ENCODE data around the gene JUP. TPM values are rescaled to one million over a fixed set of nuclear protein-coding genes. Genes with fewer than 3 reads are reported as not detected.
"Not testable (repeated sequence)": the region's sequence is repeated elsewhere in the genome, so short reads cannot be mapped to it uniquely, and the experiment has no call there.

The JUP gene
- 28.5 and 91.8 TPM in 2 replicates for total RNA-seq (ENCODE audit: low replicate concordance)

- H3K4me1 Mint-ChIP-seq, result peaks cover 35% of the 10 kb centered on the region
- TF ChIP-seq EZH2phosphoT487 (IDR thresholded peaks at IDR 0.05) (no peak), EZH2 (IDR thresholded peaks at IDR 0.05) (no peak)
- TF ChIP-seq, protein P1, sequence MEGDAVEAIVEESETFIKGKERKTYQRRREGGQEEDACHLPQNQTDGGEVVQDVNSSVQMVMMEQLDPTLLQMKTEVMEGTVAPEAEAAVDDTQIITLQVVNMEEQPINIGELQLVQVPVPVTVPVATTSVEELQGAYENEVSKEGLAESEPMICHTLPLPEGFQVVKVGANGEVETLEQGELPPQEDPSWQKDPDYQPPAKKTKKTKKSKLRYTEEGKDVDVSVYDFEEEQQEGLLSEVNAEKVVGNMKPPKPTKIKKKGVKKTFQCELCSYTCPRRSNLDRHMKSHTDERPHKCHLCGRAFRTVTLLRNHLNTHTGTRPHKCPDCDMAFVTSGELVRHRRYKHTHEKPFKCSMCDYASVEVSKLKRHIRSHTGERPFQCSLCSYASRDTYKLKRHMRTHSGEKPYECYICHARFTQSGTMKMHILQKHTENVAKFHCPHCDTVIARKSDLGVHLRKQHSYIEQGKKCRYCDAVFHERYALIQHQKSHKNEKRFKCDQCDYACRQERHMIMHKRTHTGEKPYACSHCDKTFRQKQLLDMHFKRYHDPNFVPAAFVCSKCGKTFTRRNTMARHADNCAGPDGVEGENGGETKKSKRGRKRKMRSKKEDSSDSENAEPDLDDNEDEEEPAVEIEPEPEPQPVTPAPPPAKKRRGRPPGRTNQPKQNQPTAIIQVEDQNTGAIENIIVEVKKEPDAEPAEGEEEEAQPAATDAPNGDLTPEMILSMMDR (IDR thresholded peaks at IDR 0.05), result peak; percentile 90
- DNase-seq (ENCODE audit: low spot score), result peak; percentile 100
- H3K4me3 ChIP-seq, result peak within 1 kb of the TSS; percentile 83
- peaks cover 40% of the 10 kb centered on the region for H3F3A ChIP-seq (ENCODE audit: low read depth)
- peak within 1 kb of the TSS; percentile 89 for H3K27ac ChIP-seq
- peak within 1 kb of the TSS; percentile 95 for H3K4me2 ChIP-seq
- peaks cover 39% of the 10 kb centered on the region for H3K79me2 ChIP-seq (ENCODE audit: low read depth)
- H3K9me3 Mint-ChIP-seq, result no peaks in the 10 kb centered on the region
- no peaks in the 10 kb centered on the region for H3K9me3 ChIP-seq (ENCODE audit: low read depth)
- H4K20me1 ChIP-seq (ENCODE audit: low read depth), result peaks cover 23% of the 10 kb centered on the region
- peaks cover 10% of the 10 kb centered on the region for H3K27me3 Mint-ChIP-seq (ENCODE audit: insufficient read depth, low read depth)
- H3K36me3 Mint-ChIP-seq, result no peaks in the 10 kb centered on the region
- no peaks in the 10 kb centered on the region for H3K36me3 ChIP-seq
- H3K27ac Mint-ChIP-seq, result no peak within 1 kb of the TSS
- H3K9ac ChIP-seq, result peak within 1 kb of the TSS; percentile 20
- H3K4me1 ChIP-seq, result peaks cover 21% of the 10 kb centered on the region
- H2AFZ ChIP-seq (replicated peaks), result no peak within 1 kb of the TSS
- peak within 1 kb of the TSS; percentile 90 for H3K4me3 Mint-ChIP-seq
- H3K27me3 ChIP-seq, result no peaks in the 10 kb centered on the region
These were observed at the start of gene JUP for GRCh38 chr17:41786227-41787020. Gene JUP (minus strand): TSS chr17:41786711. CDS start chr17:41771854, 14,857 bp downstream.

DNA sequence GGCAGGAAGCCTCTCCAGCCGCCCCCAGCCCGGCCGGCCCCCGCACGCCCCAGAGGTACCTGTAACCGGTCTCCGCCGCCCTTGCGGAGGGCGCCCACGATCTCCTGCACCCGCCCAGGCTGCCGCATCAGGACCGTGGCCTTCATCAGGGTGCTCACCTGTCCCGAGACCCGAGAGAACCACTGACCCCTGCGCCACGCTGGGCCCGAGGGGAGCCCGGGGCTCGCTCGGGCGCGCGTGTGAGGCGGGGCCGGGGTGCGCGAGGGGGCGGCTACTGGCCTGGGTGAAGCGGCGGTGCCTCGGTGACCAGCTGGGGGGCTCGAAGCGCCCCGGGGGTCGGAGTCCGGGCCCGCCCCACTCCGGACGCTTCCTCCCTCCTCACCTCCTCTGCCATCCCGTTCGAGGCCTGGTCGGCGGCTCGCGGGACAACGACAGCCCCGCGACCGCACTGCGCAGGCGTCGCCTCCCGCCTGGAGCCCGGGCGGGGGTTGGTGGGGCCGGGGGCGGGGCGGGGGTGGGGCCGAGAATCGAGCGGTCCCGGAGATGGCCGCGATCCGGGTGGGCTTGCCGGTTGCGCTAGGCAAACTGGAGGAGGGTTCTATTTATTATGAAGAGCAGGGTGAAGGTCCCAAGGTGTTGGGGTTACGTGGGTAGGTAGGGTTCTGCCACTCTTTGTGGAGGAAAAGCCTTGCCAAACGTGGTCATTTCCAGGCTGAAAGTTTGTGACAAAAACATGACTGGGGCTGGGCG, 49.5 kb upstream of the JUP start, which contains the start of gene NT5C3B:
Gene NT5C3B (minus strand): TSS at position 433 of the 750 bp plus-strand sequence. CDS start 39 bp downstream, at position 394.
- Mint-ChIP-seq H3K36me3 (peaks cover 22% of the 10 kb centered on the region), H3K4me3 (peak within 1 kb of the TSS; percentile 93), H3K4me1 (peaks cover 12% of the 10 kb centered on the region), H3K27ac (no peak within 1 kb of the TSS), H3K9me3 (no peaks in the 10 kb centered on the region), H3K27me3 (ENCODE audit: insufficient read depth, low read depth) (peaks cover 3% of the 10 kb centered on the region)
- H3K9ac ChIP-seq, result peak within 1 kb of the TSS; percentile 73
- peak within 1 kb of the TSS; percentile 99 for H3K4me2 ChIP-seq
- H3K27me3 ChIP-seq, result peaks cover 14% of the 10 kb centered on the region
- peak; percentile 32 for TF ChIP-seq EZH2 (IDR thresholded peaks at IDR 0.05)
- TF ChIP-seq EZH2phosphoT487 (IDR thresholded peaks at IDR 0.05), result no peak
- no peak within 1 kb of the TSS for H3K27ac ChIP-seq
- peak; percentile 78 for DNase-seq (ENCODE audit: low spot score)
- H3K36me3 ChIP-seq, result no peaks in the 10 kb centered on the region
- H3K4me1 ChIP-seq, result peaks cover 7% of the 10 kb centered on the region
- H3F3A ChIP-seq (ENCODE audit: low read depth), result no peaks in the 10 kb centered on the region
- H3K4me3 ChIP-seq, result peak within 1 kb of the TSS; percentile 98
- H4K20me1 ChIP-seq (ENCODE audit: low read depth), result peaks cover 17% of the 10 kb centered on the region
- peak within 1 kb of the TSS; percentile 98 for H2AFZ ChIP-seq (replicated peaks)
- no peaks in the 10 kb centered on the region for H3K9me3 ChIP-seq (ENCODE audit: low read depth)
- H3K79me2 ChIP-seq (ENCODE audit: low read depth), result peaks cover 18% of the 10 kb centered on the region

GRCh38 chr17:41835214-41835799, 48.8 kb upstream of the JUP start:
- Histone ChIP-seq H3K4me3 (peak overlapping the region; percentile 98), H3K79me2 (ENCODE audit: low read depth) (peaks cover 18% of the 10 kb centered on the region), H3K4me2 (peak overlapping the region; percentile 99), H3K27me3 (peaks cover 14% of the 10 kb centered on the region), H3K36me3 (no peaks in the 10 kb centered on the region), H3K9ac (peak overlapping the region; percentile 73), H3K9me3 (ENCODE audit: low read depth) (no peaks in the 10 kb centered on the region), H3K4me1 (peaks cover 7% of the 10 kb centered on the region), H3F3A (ENCODE audit: low read depth) (no peaks in the 10 kb centered on the region), H3K27ac (no peak overlapping the region), H2AFZ (replicated peaks) (peak overlapping the region; percentile 98), H4K20me1 (ENCODE audit: low read depth) (peaks cover 17% of the 10 kb centered on the region)
- H3K27me3 Mint-ChIP-seq (ENCODE audit: insufficient read depth, low read depth), result peaks cover 3% of the 10 kb centered on the region
- TF ChIP-seq, protein P1 (IDR thresholded peaks at IDR 0.05), result no peak
- TF ChIP-seq EZH2 (IDR thresholded peaks at IDR 0.05), result no peak
- TF ChIP-seq EZH2phosphoT487 (IDR thresholded peaks at IDR 0.05), result no peak
- peaks cover 27% of the 10 kb centered on the region for H3K36me3 Mint-ChIP-seq
- H3K27ac Mint-ChIP-seq, result no peak overlapping the region
- H3K4me1 Mint-ChIP-seq, result peaks cover 12% of the 10 kb centered on the region
- peak overlapping the region; percentile 93 for H3K4me3 Mint-ChIP-seq
- peak; percentile 25 for DNase-seq (ENCODE audit: low spot score)
- H3K9me3 Mint-ChIP-seq, result no peaks in the 10 kb centered on the region

GRCh38 chr17:41829961-41830360, 43.5 kb upstream of the JUP start:
- H3K9me3 Mint-ChIP-seq; H3K27ac Mint-ChIP-seq; H3K27me3 ChIP-seq; H3K4me3 ChIP-seq; H3K4me2 ChIP-seq; H3K4me1 ChIP-seq; H2AFZ ChIP-seq (replicated peaks); H3K4me3 Mint-ChIP-seq; H3F3A ChIP-seq (ENCODE audit: low read depth); H3K36me3 ChIP-seq; DNase-seq (ENCODE audit: low spot score); H3K9me3 ChIP-seq (ENCODE audit: low read depth); H3K27me3 Mint-ChIP-seq (ENCODE audit: insufficient read depth, low read depth); H3K4me1 Mint-ChIP-seq; H3K27ac ChIP-seq; H3K9ac ChIP-seq: not testable (repeated sequence)
- Histone ChIP-seq H3K79me2 (ENCODE audit: low read depth) (peaks cover 12% of the 10 kb centered on the region), H4K20me1 (ENCODE audit: low read depth) (peaks cover 12% of the 10 kb centered on the region)
- peaks cover 39% of the 10 kb centered on the region for H3K36me3 Mint-ChIP-seq
